MCF 10A (cell line): ENCODE data around the gene CNPY3. TPM values are rescaled to one million over a fixed set of nuclear protein-coding genes. Genes with fewer than 3 reads are reported as not detected.
A peak's percentile ranks its signal among the peaks of the same experiment; 100 is the strongest.

ENCODE experiments used
- BruUV-seq: library from RNA; stranded (reverse); fragments of 400-500 nt; replicated peaks from 2 replicates; lab custom pipeline; 2021; lab: Mats Ljungman, UMichigan
- CTCF ChIA-PET: fragments of 300-600 bp; sonication (Branson Sonifier 250); formaldehyde crosslinking; extraction: SDS; loops from one replicate; lab custom pipeline; 2021; ENCODE audit warnings: antibody characterized with exemption, inconsistent platforms; lab: Yijun Ruan, JAX
- POLR2A ChIA-PET: fragments of 300-600, 350-650 bp; sonication (Branson Sonifier 250); formaldehyde crosslinking; extraction: SDS; loops from one replicate; lab custom pipeline; 2020; ENCODE audit warnings: antibody characterized with exemption, inconsistent platforms; lab: Yijun Ruan, JAX
- DNase-seq: peaks from one replicate; pipeline ENCODE4 v3.0.0-alpha.2; 2018; ENCODE audit not compliant: unreplicated experiment
- H3K27ac Mint-ChIP-seq: one replicate; pipeline ENCODE4 v1.8.0; 2022; ENCODE audit warnings: mild to moderate bottlenecking, low read depth, mixed read lengths; ENCODE audit not compliant: unreplicated experiment
- H3K27me3 Mint-ChIP-seq: one replicate; pipeline ENCODE4 v1.8.0; 2022; ENCODE audit warnings: mixed read lengths; ENCODE audit not compliant: insufficient read depth, unreplicated experiment
- H3K36me3 Mint-ChIP-seq: one replicate; pipeline ENCODE4 v1.8.0; 2022; ENCODE audit warnings: mild to moderate bottlenecking, moderate library complexity, mixed read lengths; ENCODE audit not compliant: insufficient read depth, unreplicated experiment
- H3K4me1 Mint-ChIP-seq: one replicate; pipeline ENCODE4 v1.8.0; 2022; ENCODE audit warnings: mixed read lengths; ENCODE audit not compliant: insufficient read depth, unreplicated experiment
- H3K4me3 Mint-ChIP-seq: one replicate; pipeline ENCODE4 v1.8.0; 2022; ENCODE audit warnings: mild to moderate bottlenecking, moderate library complexity, mixed read lengths; ENCODE audit not compliant: unreplicated experiment
- H3K9me3 Mint-ChIP-seq: one replicate; pipeline ENCODE4 v1.8.0; 2022; ENCODE audit warnings: mixed read lengths; ENCODE audit not compliant: unreplicated experiment
- CTCF ChIP-seq: fragments of 200-600 bp; IDR thresholded peaks from one replicate; pipeline ENCODE4 v1.8.0; 2022; ENCODE audit warnings: antibody characterized with exemption, mild to moderate bottlenecking; ENCODE audit not compliant: unreplicated experiment
- intact Hi-C: fragments of 100-400 bp; cut with micrococcal nuclease; formaldehyde crosslinking; loops from 2 replicates; pipeline ENCODE4 v1.14.1; 2022
- total RNA-seq: library from RNA; stranded (reverse); gene quantifications from 2 replicates; pipeline ENCODE4 v1.2.3, GENCODE V29; 2022

CNPY3 gene
- total RNA-seq, 1 experiment from 2014 or later, result 21.9 TPM

GRCh38 chr6:42978839-42979522 is 49.7 kb downstream of the CNPY3 start, which contains the start of gene PEX6:
PEX6 (minus strand) TSS chr6:42979181; CDS start chr6:42979150, 31 bp downstream.
- Mint-ChIP-seq H3K9me3 (no peaks in the 10 kb centered on the region), H3K36me3 (peaks cover 45% of the 10 kb centered on the region), H3K4me3 (peak within 1 kb of the TSS; percentile 87), H3K4me1 (peaks cover 15% of the 10 kb centered on the region), H3K27ac (peak within 1 kb of the TSS; percentile 91), H3K27me3 (no peaks in the 10 kb centered on the region)
- CTCF ChIA-PET, result interaction anchor here (0.6 to 1.5 kb wide), 10 partner anchors 9 to 165 kb away, joined by 3 to 6 read pairs (median 3); partner anchors contain the start of genes CNPY3 and CUL7
- TF ChIP-seq CTCF, result no peak
- POLR2A ChIA-PET, result interaction anchor here (0.5 to 3.5 kb wide), 28 partner anchors 8 to 527 kb away, joined by 3 to 69 read pairs (median 7); partner anchors contain the start of genes CNPY3, CUL7, GNMT and KLC4
- intact Hi-C loops, result loop anchor here (2.0 kb wide), 1 partner anchor 50 kb away; the partner anchor contains the start of gene CNPY3
- peak; percentile 91 for DNase-seq
- BruUV-seq, result no TSS peak

GRCh38 chr6:42979523-42980177 is 50.4 kb downstream of the CNPY3 start:
- Mint-ChIP-seq H3K27me3 (no peaks in the 10 kb centered on the region), H3K36me3 (peaks cover 43% of the 10 kb centered on the region), H3K4me3 (peak overlapping the region; percentile 87), H3K9me3 (no peaks in the 10 kb centered on the region), H3K27ac (peak overlapping the region; percentile 91), H3K4me1 (peaks cover 15% of the 10 kb centered on the region)
- TF ChIP-seq CTCF, result no peak
- BruUV-seq, result no TSS peak
- ChIA-PET POLR2A (interaction anchor here (0.7 to 3.5 kb wide), 28 partner anchors 9 to 526 kb away, joined by 3 to 69 read pairs (median 7); partner anchors contain the start of genes CNPY3, CUL7, GNMT and KLC4), CTCF (interaction anchor here (0.6 to 1.5 kb wide), 7 partner anchors 8 to 470 kb away, joined by 3 to 6 read pairs (median 3); partner anchors contain the start of genes CNPY3 and CUL7)
- intact Hi-C loops, result loop anchor here (2.0 kb wide), 1 partner anchor 51 kb away; the partner anchor contains the start of gene CNPY3
- peak; percentile 41 for DNase-seq

- DNase-seq, result no peak
- Mint-ChIP-seq H3K4me3 (no peak overlapping the region), H3K36me3 (peaks cover 25% of the 10 kb centered on the region), H3K27ac (no peak overlapping the region), H3K4me1 (peaks cover 33% of the 10 kb centered on the region), H3K9me3 (no peaks in the 10 kb centered on the region), H3K27me3 (no peaks in the 10 kb centered on the region)
- intact Hi-C loops, result no loop called here
- TF ChIP-seq CTCF, result no peak
- BruUV-seq, result no TSS peak
- ChIA-PET POLR2A (no interaction called here), CTCF (interaction anchor here (0.7 kb wide), 1 partner anchor 15 kb away, joined by 3 read pairs; no protein-coding TSS in a partner anchor)
Observed at GRCh38 chr6:42981836-42982235, 52.6 kb downstream of the CNPY3 start.
